SJSA1 (cell line): ENCODE measurements around the gene CEACAM19. TPM values are rescaled to one million over a fixed set of nuclear protein-coding genes. Genes with fewer than 3 reads are reported as not detected.
"Not testable (repeated sequence)": the region's sequence is repeated elsewhere in the genome, so short reads cannot be mapped to it uniquely, and the experiment has no call there.

ENCODE experiments used
- DNase-seq, 2 experiments: peaks; one replicate each; pipeline ENCODE4 v3.0.0-alpha.2; 2015 to 2020; ENCODE audit warnings: low spot score in 2 of 2, low read depth in 1 of 2
- H3K27ac ChIP-seq: fragments of 250-450 bp; sonication (Bioruptor Pico); 2 replicates; pipeline ENCODE4 v1.5.1; 2020; ENCODE audit warnings: mild to moderate bottlenecking, moderate library complexity
- H3K27me3 ChIP-seq: fragments of 250-450 bp; sonication (Bioruptor Pico); replicated peaks from 2 replicates; pipeline ENCODE4 v1.5.1; 2020; ENCODE audit warnings: mild to moderate bottlenecking, moderate library complexity
- H3K36me3 ChIP-seq: fragments of 250-450 bp; sonication (Bioruptor Pico); 2 replicates; pipeline ENCODE4 v1.5.1; 2020; ENCODE audit warnings: mild to moderate bottlenecking
- H3K4me1 ChIP-seq: fragments of 250-450 bp; sonication (Bioruptor Pico); replicated peaks from 2 replicates; pipeline ENCODE4 v1.6.1; 2021; ENCODE audit warnings: mild to moderate bottlenecking
- H3K4me3 ChIP-seq: fragments of 250-450 bp; sonication (Bioruptor Pico); 2 replicates; pipeline ENCODE4 v1.5.1; 2020; ENCODE audit warnings: mild to moderate bottlenecking
- H3K9me3 ChIP-seq: fragments of 250-450 bp; sonication (Bioruptor Pico); replicated peaks from 2 replicates; pipeline ENCODE4 v1.5.1; 2020; ENCODE audit warnings: mild to moderate bottlenecking
- total RNA-seq: library from RNA; depleted of rRNA; stranded (reverse); fragments of >200 nt; shearing (Covaris generic); gene quantifications from 2 replicates; pipeline ENCODE4 v1.2.3, GENCODE V29; 2014

CEACAM19 gene
- total RNA-seq, 1 experiment from 2014 or later, result 1.6 TPM

- Histone ChIP-seq H3K27ac (no peak overlapping the region), H3K4me1 (peaks cover 4% of the 10 kb centered on the region; the same call in 1 of the 2 replicates), H3K36me3 (peaks cover 100% of the 10 kb centered on the region), H3K27me3 (no peaks in the 10 kb centered on the region), H3K9me3 (no peaks in the 10 kb centered on the region), H3K4me3 (no peak overlapping the region)
- DNase-seq, result no peak
Observed at GRCh38 chr19:44653977-44654774, 17.1 kb upstream of the CEACAM19 start.

- Histone ChIP-seq H3K9me3 (no peaks in the 10 kb centered on the region), H3K27me3 (no peaks in the 10 kb centered on the region), H3K4me1 (peaks cover 8% of the 10 kb centered on the region), H3K36me3 (peaks cover 98% of the 10 kb centered on the region), H3K27ac (no peak overlapping the region), H3K4me3 (no peak overlapping the region)
- DNase-seq, result peak; percentile 63 to 75
Observed at GRCh38 chr19:44657211-44657921, 13.9 kb upstream of the CEACAM19 start.

GRCh38 chr19:44658069-44658733 lies 13.1 kb upstream of the CEACAM19 start:
- Histone ChIP-seq H3K4me1 (peaks cover 16% of the 10 kb centered on the region), H3K36me3 (peaks cover 98% of the 10 kb centered on the region), H3K27me3 (no peaks in the 10 kb centered on the region), H3K27ac (no peak overlapping the region), H3K9me3 (no peaks in the 10 kb centered on the region), H3K4me3 (no peak overlapping the region)
- DNase-seq, result no peak

- Histone ChIP-seq H3K27ac (no peak overlapping the region), H3K27me3 (no peaks in the 10 kb centered on the region), H3K4me1 (peaks cover 19% of the 10 kb centered on the region), H3K4me3 (no peak overlapping the region), H3K9me3 (no peaks in the 10 kb centered on the region), H3K36me3 (peaks cover 95% of the 10 kb centered on the region)
- DNase-seq, result no peak
Observed at GRCh38 chr19:44660081-44660480, 11.2 kb upstream of the CEACAM19 start.

GRCh38 chr19:44661205-44661604 lies 10.1 kb upstream of the CEACAM19 start:
- no peak overlapping the region for H3K27ac ChIP-seq
- H3K9me3 ChIP-seq, result no peaks in the 10 kb centered on the region
- no peaks in the 10 kb centered on the region for H3K27me3 ChIP-seq
- H3K36me3 ChIP-seq, result peaks cover 86% of the 10 kb centered on the region
- DNase-seq, result no peak
- H3K4me1 ChIP-seq, result peaks cover 19% of the 10 kb centered on the region
- no peak overlapping the region for H3K4me3 ChIP-seq

GRCh38 chr19:44661904-44662303 lies 9.4 kb upstream of the CEACAM19 start:
- Histone ChIP-seq H3K27me3 (no peaks in the 10 kb centered on the region), H3K36me3 (peaks cover 81% of the 10 kb centered on the region), H3K4me1 (peaks cover 19% of the 10 kb centered on the region), H3K9me3 (no peaks in the 10 kb centered on the region), H3K4me3 (no peak overlapping the region), H3K27ac (no peak overlapping the region)
- no peak for DNase-seq

- no peaks in the 10 kb centered on the region for H3K27me3 ChIP-seq
- peaks cover 75% of the 10 kb centered on the region for H3K36me3 ChIP-seq
- no peak overlapping the region for H3K27ac ChIP-seq
- peak; percentile 64 to 65 for DNase-seq
- no peaks in the 10 kb centered on the region for H3K9me3 ChIP-seq
- no peak overlapping the region for H3K4me3 ChIP-seq
- H3K4me1 ChIP-seq, result peaks cover 19% of the 10 kb centered on the region
Observed at GRCh38 chr19:44662691-44663385, 8.4 kb upstream of the CEACAM19 start.

- H3K36me3 ChIP-seq, result peaks cover 63% of the 10 kb centered on the region
- no peak overlapping the region for H3K27ac ChIP-seq
- DNase-seq, result no peak
- peaks cover 19% of the 10 kb centered on the region for H3K4me1 ChIP-seq
- no peaks in the 10 kb centered on the region for H3K27me3 ChIP-seq
- H3K4me3 ChIP-seq, result no peak overlapping the region
- H3K9me3 ChIP-seq, result no peaks in the 10 kb centered on the region
Observed at GRCh38 chr19:44663996-44664395, 7.3 kb upstream of the CEACAM19 start.

- no peaks in the 10 kb centered on the region for H3K27me3 ChIP-seq
- peaks cover 19% of the 10 kb centered on the region for H3K4me1 ChIP-seq
- peaks cover 55% of the 10 kb centered on the region for H3K36me3 ChIP-seq
- no peak for DNase-seq
- no peak overlapping the region for H3K27ac ChIP-seq
- H3K9me3 ChIP-seq, result no peaks in the 10 kb centered on the region
- H3K4me3 ChIP-seq, result no peak overlapping the region
Observed at GRCh38 chr19:44664976-44665375, 6.3 kb upstream of the CEACAM19 start.

GRCh38 chr19:44666852-44667556 lies 4.3 kb upstream of the CEACAM19 start:
- H3K9me3 ChIP-seq, result peaks cover 2% of the 10 kb centered on the region; the same call in 1 of the 2 replicates
- DNase-seq, result no peak
- no peaks in the 10 kb centered on the region for H3K27me3 ChIP-seq
- H3K27ac ChIP-seq, result no peak overlapping the region
- no peak overlapping the region for H3K4me3 ChIP-seq
- H3K4me1 ChIP-seq, result peaks cover 15% of the 10 kb centered on the region
- peaks cover 34% of the 10 kb centered on the region for H3K36me3 ChIP-seq

- no peak overlapping the region for H3K27ac ChIP-seq
Observed at GRCh38 chr19:44668985-44669764, 2.1 kb upstream of the CEACAM19 start.

GRCh38 chr19:44670027-44670426 lies 1.3 kb upstream of the CEACAM19 start:
- H3K36me3 ChIP-seq, H3K9me3 ChIP-seq, H3K4me1 ChIP-seq, H3K27ac ChIP-seq, DNase-seq, H3K4me3 ChIP-seq, H3K27me3 ChIP-seq: not testable (repeated sequence)

More at GRCh38 chr19:44668985-44669764, 2.1 kb upstream of the CEACAM19 start:
- Histone ChIP-seq H3K36me3 (peaks cover 15% of the 10 kb centered on the region), H3K4me3 (no peak overlapping the region), H3K4me1 (no peaks in the 10 kb centered on the region), H3K9me3 (peaks cover 2% of the 10 kb centered on the region; the same call in 1 of the 2 replicates), H3K27me3 (no peaks in the 10 kb centered on the region)
- DNase-seq, result no peak
